Mesenchymal stem cell (in vitro differentiated cells and primary cell): ENCODE measurements around the gene TMEM243.

Source experiments
- DNase-seq: peaks from one replicate; pipeline ENCODE4 v3.0.0-alpha.2; 2013
- H2AFZ ChIP-seq: one replicate; pipeline ENCODE4 v1.6.1; 2013; ENCODE audit warnings: low read depth, mild to moderate bottlenecking, control low read depth, inconsistent platforms, low read length, moderate library complexity
- H2AK5ac ChIP-seq: 2 replicates; pipeline ENCODE4 v1.6.1; 2013; ENCODE audit warnings: low read length, moderate library complexity, mild to moderate bottlenecking, inconsistent platforms; ENCODE audit not compliant: severe bottlenecking
- H2BK120ac ChIP-seq: one replicate; pipeline ENCODE4 v1.6.1; 2013; ENCODE audit warnings: low read depth, mild to moderate bottlenecking, inconsistent platforms, low read length, moderate library complexity
- H2BK12ac ChIP-seq, 2 experiments: one replicate each; pipeline ENCODE4 v1.6.1; 2013; ENCODE audit warnings: inconsistent platforms in 2 of 2, low read length in 2 of 2, mild to moderate bottlenecking in 2 of 2, moderate library complexity in 2 of 2, control low read depth in 1 of 2
- H2BK15ac ChIP-seq: one replicate; pipeline ENCODE4 v1.6.1; 2013; ENCODE audit warnings: mild to moderate bottlenecking, low read depth, inconsistent platforms; ENCODE audit not compliant: poor library complexity, severe bottlenecking
- H2BK5ac ChIP-seq: 2 replicates; pipeline ENCODE4 v1.6.1; 2013; ENCODE audit warnings: low read depth, mild to moderate bottlenecking, low read length, control low read depth, inconsistent platforms; ENCODE audit not compliant: poor library complexity, severe bottlenecking
- H3K14ac ChIP-seq, 2 experiments: one replicate each; pipeline ENCODE4 v1.6.1; 2013; ENCODE audit warnings: inconsistent platforms in 2 of 2, low read length in 2 of 2, control low read depth in 1 of 2, mild to moderate bottlenecking in 1 of 2, moderate library complexity in 1 of 2
- H3K18ac ChIP-seq, 2 experiments: one replicate each; pipeline ENCODE4 v1.6.1; 2013; ENCODE audit warnings: inconsistent platforms in 2 of 2, low read length in 2 of 2, control low read depth in 1 of 2, low read depth in 1 of 2, mild to moderate bottlenecking in 1 of 2
- H3K23ac ChIP-seq, 2 experiments: one replicate each; pipeline ENCODE4 v1.6.1; 2013; ENCODE audit warnings: inconsistent platforms in 2 of 2, low read length in 2 of 2, mild to moderate bottlenecking in 2 of 2, moderate library complexity in 2 of 2, control low read depth in 1 of 2
- H3K27ac ChIP-seq: 2 replicates; pipeline ENCODE4 v1.5.1; 2013; ENCODE audit warnings: mild to moderate bottlenecking, moderate library complexity, low read length, control low read depth, inconsistent platforms; ENCODE audit not compliant: poor library complexity, severe bottlenecking
- H3K27me3 ChIP-seq, 2 experiments: 2 replicates each; pipeline versions ENCODE4 v1.6.1 to v1.7.0; 2013; ENCODE audit warnings: low read length in 2 of 2, mild to moderate bottlenecking in 2 of 2, moderate library complexity in 2 of 2, control low read depth in 1 of 2, inconsistent platforms in 1 of 2; ENCODE audit not compliant: control insufficient read depth in 1 of 2, insufficient read depth in 1 of 2
- H3K36me3 ChIP-seq, 2 experiments: 2 replicates each; pipeline versions ENCODE4 v1.6.1 to v1.7.0; 2013; ENCODE audit warnings: low read length in 2 of 2, control low read depth in 1 of 2, inconsistent platforms in 1 of 2, low read depth in 1 of 2, mild to moderate bottlenecking in 1 of 2; ENCODE audit not compliant: insufficient read depth in 2 of 2, control insufficient read depth in 1 of 2
- H3K4ac ChIP-seq, 2 experiments: one replicate each; pipeline ENCODE4 v1.6.1; 2013; ENCODE audit warnings: inconsistent platforms in 2 of 2, low read length in 2 of 2, mild to moderate bottlenecking in 2 of 2, moderate library complexity in 2 of 2, control low read depth in 1 of 2, low read depth in 1 of 2
- H3K4me1 ChIP-seq: 2 replicates; pipeline ENCODE4 v1.6.1; 2013; ENCODE audit warnings: low read depth, low read length, control low read depth; ENCODE audit not compliant: control insufficient read depth, insufficient read depth
- H3K4me2 ChIP-seq: 2 replicates; pipeline ENCODE4 v1.6.1; 2013; ENCODE audit warnings: low read length, mild to moderate bottlenecking, inconsistent platforms; ENCODE audit not compliant: poor library complexity, severe bottlenecking
- H3K4me3 ChIP-seq, 2 experiments: 2 replicates each; pipeline versions ENCODE4 v1.5.1 to v1.7.0; 2013; ENCODE audit warnings: low read length in 2 of 2, mild to moderate bottlenecking in 2 of 2, control low read depth in 1 of 2, low read depth in 1 of 2; ENCODE audit not compliant: insufficient read depth in 1 of 2
- H3K79me1 ChIP-seq: replicated peaks from 2 replicates; pipeline ENCODE4 v1.6.1; 2013; ENCODE audit warnings: mild to moderate bottlenecking, control low read depth, low read length, inconsistent platforms; ENCODE audit not compliant: poor library complexity, severe bottlenecking
- H3K9ac ChIP-seq: 2 replicates; pipeline ENCODE4 v1.7.0; 2013; ENCODE audit warnings: mild to moderate bottlenecking, low read length, moderate library complexity
- H3K9me3 ChIP-seq: 2 replicates; pipeline ENCODE4 v1.7.0; 2013; ENCODE audit warnings: mild to moderate bottlenecking, low read length; ENCODE audit not compliant: control insufficient read depth
- H4K8ac ChIP-seq: one replicate; pipeline ENCODE4 v1.6.1; 2013; ENCODE audit warnings: inconsistent platforms, mild to moderate bottlenecking, low read length, moderate library complexity
- H4K91ac ChIP-seq: one replicate; pipeline ENCODE4 v1.6.1; 2013; ENCODE audit warnings: mild to moderate bottlenecking, low read length, inconsistent platforms
- WGBS: methylation state at CpG from one replicate; pipeline ENCODE4 v1.1.7; 2013; ENCODE audit warnings: mixed read lengths; 5-methylcytosine and 5-hydroxymethylcytosine counted together

Gene TMEM243

DNA sequence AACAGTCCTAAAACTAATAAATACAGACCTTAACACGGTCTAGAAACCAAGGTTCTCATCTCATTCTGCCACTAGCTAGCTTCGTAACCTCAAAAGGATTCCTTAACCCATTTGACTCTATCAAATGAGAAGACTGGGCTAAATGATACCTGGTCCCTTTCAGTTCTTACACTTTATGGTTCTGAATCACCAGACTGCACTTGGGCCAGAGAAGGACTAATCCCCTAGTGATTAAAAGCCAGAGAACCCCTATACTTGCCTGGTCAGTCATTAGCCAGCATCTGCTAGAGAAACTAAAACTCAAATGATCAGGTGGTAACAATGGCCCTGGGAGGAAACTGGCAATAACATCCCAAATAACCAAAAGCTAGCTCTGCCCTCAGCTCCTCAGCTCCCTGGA lies 16.8 kb downstream of the TMEM243 start:
- Histone ChIP-seq H4K8ac (no peak overlapping the region), H2BK5ac (no peak overlapping the region), H3K14ac (no peak overlapping the region), H2BK120ac (no peak overlapping the region), H3K9ac (no peak overlapping the region), H3K18ac (no peak overlapping the region), H3K36me3 (peaks cover 10 to 51% of the 10 kb centered on the region in 2 experiments), H2BK15ac (no peak overlapping the region), H3K23ac (no peak overlapping the region), H3K4ac (no peak overlapping the region), H2BK12ac (no peak overlapping the region), H3K27ac (no peak overlapping the region), H3K4me2 (no peak overlapping the region), H3K79me1 (peaks cover 11% of the 10 kb centered on the region), H3K4me3 (no peak overlapping the region), H4K91ac (no peak overlapping the region), H3K4me1 (peaks cover 3% of the 10 kb centered on the region), H3K9me3 (peaks cover 25% of the 10 kb centered on the region), H3K27me3 (no peaks in the 10 kb centered on the region), H2AFZ (no peak overlapping the region), H2AK5ac (no peak overlapping the region)
- DNase-seq: no peak
- WGBS: 96% methylated on average over 2 of the region's 2 CpGs

DNA sequence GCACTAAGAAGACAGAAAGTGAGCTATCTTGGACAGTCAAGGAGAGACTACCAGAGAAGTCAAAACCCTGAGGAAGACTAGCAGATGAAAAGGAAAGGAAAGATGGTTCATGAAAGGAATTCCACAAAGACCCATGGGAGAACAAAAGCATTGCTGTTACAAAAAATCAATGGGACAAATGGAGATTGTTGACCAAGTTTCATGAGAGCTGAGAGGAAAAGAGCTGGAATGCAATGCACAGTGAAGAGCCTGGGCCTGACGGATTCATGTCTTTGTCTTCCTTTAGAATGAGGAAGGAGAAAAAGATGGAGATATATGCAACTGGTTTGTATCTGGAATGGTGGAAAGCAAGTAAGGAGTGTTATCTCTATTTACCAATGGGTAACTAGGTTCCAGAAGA lies 17.3 kb downstream of the TMEM243 start:
- H3K4ac ChIP-seq: no peak overlapping the region
- peaks cover 25% of the 10 kb centered on the region for H3K9me3 ChIP-seq
- peaks cover 11% of the 10 kb centered on the region for H3K79me1 ChIP-seq
- no peak overlapping the region for H3K14ac ChIP-seq
- no peak overlapping the region for H2AK5ac ChIP-seq
- H2AFZ ChIP-seq: no peak overlapping the region
- H2BK12ac ChIP-seq: no peak overlapping the region
- WGBS: 100% methylated on average over 1 of the region's 1 CpG
- H3K4me3 ChIP-seq: no peak overlapping the region
- H2BK15ac ChIP-seq: no peak overlapping the region
- H2BK120ac ChIP-seq: no peak overlapping the region
- no peak overlapping the region for H3K27ac ChIP-seq
- H4K91ac ChIP-seq: no peak overlapping the region
- H3K18ac ChIP-seq: no peak overlapping the region
- DNase-seq: no peak
- H3K23ac ChIP-seq: no peak overlapping the region
- H3K4me2 ChIP-seq: no peak overlapping the region
- H4K8ac ChIP-seq: no peak overlapping the region
- peaks cover 3% of the 10 kb centered on the region for H3K4me1 ChIP-seq
- no peak overlapping the region for H2BK5ac ChIP-seq
- H3K9ac ChIP-seq: no peak overlapping the region
- no peaks in the 10 kb centered on the region for H3K27me3 ChIP-seq
- peaks cover 10 to 56% of the 10 kb centered on the region in 2 experiments for H3K36me3 ChIP-seq

DNA sequence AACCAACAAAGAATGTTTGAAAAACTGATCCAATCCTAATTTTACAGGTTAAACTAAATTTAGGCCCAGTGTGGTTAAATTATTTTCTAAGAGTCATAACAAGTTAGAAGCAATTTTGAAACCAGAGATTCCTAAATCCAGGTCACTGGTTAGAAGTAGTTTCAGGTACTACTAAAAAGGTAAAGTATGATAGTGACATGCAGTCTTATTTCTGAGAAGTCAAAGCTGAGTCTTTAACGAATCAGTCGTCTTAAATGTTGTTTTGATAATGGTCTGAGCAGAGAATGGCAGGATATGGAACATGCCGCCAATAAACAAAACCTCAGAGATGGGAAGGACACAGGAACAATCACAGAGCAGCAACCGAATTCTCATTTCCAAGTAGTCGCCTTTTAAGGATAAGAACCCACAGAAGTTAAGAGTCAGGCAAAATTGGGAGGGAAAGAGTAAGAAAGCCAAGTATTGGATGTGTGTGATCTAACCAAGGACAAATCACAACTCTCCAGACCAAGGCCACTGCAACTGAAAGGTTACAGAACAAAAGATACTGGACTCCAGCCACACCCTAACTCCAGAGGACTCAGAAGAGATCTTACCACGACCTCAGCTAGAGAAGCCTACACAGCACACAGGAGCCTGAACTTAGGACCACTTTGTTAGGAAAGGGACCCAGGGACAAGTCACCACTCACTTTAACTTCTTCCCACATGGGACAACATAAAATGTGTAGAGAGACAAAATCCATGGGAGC lies 19.7 kb downstream of the TMEM243 start:
- H2AFZ ChIP-seq: no peak overlapping the region
- no peaks in the 10 kb centered on the region for H3K27me3 ChIP-seq
- peaks cover 11% of the 10 kb centered on the region for H3K9me3 ChIP-seq
- no peak for DNase-seq
- no peak overlapping the region for H3K23ac ChIP-seq
- no peak overlapping the region for H2BK12ac ChIP-seq
- H3K27ac ChIP-seq: no peak overlapping the region
- H2BK5ac ChIP-seq: no peak overlapping the region
- H3K14ac ChIP-seq: no peak overlapping the region
- H3K4ac ChIP-seq: no peak overlapping the region
- H3K79me1 ChIP-seq: peaks cover 12% of the 10 kb centered on the region
- no peak overlapping the region for H3K9ac ChIP-seq
- H3K4me2 ChIP-seq: no peak overlapping the region
- no peaks in the 10 kb centered on the region for H3K4me1 ChIP-seq
- H3K36me3 ChIP-seq: peaks cover 7 to 79% of the 10 kb centered on the region in 2 experiments
- H4K91ac ChIP-seq: no peak overlapping the region
- H2AK5ac ChIP-seq: no peak overlapping the region
- WGBS: 96% methylated on average over 6 of the region's 6 CpGs
- H2BK15ac ChIP-seq: no peak overlapping the region
- no peak overlapping the region for H3K18ac ChIP-seq
- no peak overlapping the region for H2BK120ac ChIP-seq
- H4K8ac ChIP-seq: no peak overlapping the region
- H3K4me3 ChIP-seq: no peak overlapping the region

DNA sequence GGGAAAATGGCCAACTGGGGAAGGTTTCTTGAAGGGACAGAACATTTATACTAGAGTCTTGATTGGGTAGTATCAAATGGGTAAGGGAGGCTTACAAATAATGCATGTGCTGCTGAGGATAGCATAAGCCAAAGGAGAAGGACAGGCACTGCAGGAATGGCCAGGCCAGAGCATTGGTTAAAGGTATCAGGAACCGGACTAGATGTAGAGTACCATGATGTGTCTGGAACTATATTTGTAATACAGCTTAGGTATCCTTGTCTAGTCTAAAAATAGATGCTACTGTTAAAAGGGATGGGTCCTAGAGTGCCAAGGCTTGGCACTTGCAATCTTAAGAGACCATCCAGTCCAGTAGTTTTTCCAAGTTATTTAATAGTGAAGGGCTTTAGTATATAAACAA lies 20.3 kb downstream of the TMEM243 start:
- Histone ChIP-seq H3K27ac (no peak overlapping the region), H3K18ac (no peak overlapping the region), H3K27me3 (no peaks in the 10 kb centered on the region), H2BK120ac (no peak overlapping the region), H3K4me2 (no peak overlapping the region), H3K36me3 (peaks cover 2 to 85% of the 10 kb centered on the region in 2 experiments), H2BK15ac (no peak overlapping the region), H2BK5ac (no peak overlapping the region), H3K9ac (no peak overlapping the region), H3K79me1 (peaks cover 12% of the 10 kb centered on the region), H3K4me1 (no peaks in the 10 kb centered on the region), H2AK5ac (no peak overlapping the region), H3K9me3 (peaks cover 5% of the 10 kb centered on the region), H4K8ac (no peak overlapping the region), H3K4ac (no peak overlapping the region), H2AFZ (no peak overlapping the region), H3K14ac (no peak overlapping the region), H4K91ac (no peak overlapping the region), H2BK12ac (no peak overlapping the region), H3K23ac (no peak overlapping the region), H3K4me3 (no peak overlapping the region)
- no peak for DNase-seq
- WGBS: 100% methylated on average over 1 of the region's 1 CpG
